HepG2 (cell line): ENCODE measurements around the gene RAI14. TPM values are rescaled to one million over a fixed set of nuclear protein-coding genes. Genes with fewer than 3 reads are reported as not detected.

ENCODE experiments used
- EP300 ChIP-seq, 3 experiments: sonication (generic) in 1 of 3; formaldehyde crosslinking in 1 of 3; IDR thresholded peaks; 2 replicates each; pipeline versions ENCODE4 v1.5.1 to v1.6.1; 2011 to 2020; ENCODE audit warnings: low read depth in 2 of 3, low read length in 2 of 3, borderline replicate concordance in 1 of 3, improper control_type of control experiment in 1 of 3, mild to moderate bottlenecking in 1 of 3, missing genetic modification reagents in 1 of 3, moderate library complexity in 1 of 3
- FOXA3 ChIP-seq: IDR thresholded peaks from 2 replicates; pipeline ENCODE4 v1.6.1; 2016; ENCODE audit warnings: missing genetic modification reagents, missing compliant biosample characterization
- IKZF1 ChIP-seq: fragments of 450-650 bp; IDR thresholded peaks from 2 replicates; pipeline ENCODE4 v1.7.1; 2016
- KAT2B ChIP-seq: fragments of 150-350 bp; IDR thresholded peaks from 2 replicates; pipeline ENCODE4 v1.6.1; 2014; ENCODE audit warnings: low read depth, low read length, borderline replicate concordance
- MEIS2 ChIP-seq: sonication (generic); formaldehyde crosslinking; IDR thresholded peaks from 2 replicates; pipeline ENCODE4 v1.9.0; 2021; ENCODE audit warnings: mild to moderate bottlenecking, missing genetic modification reagents
- RAD21 ChIP-seq: fragments of 450-650 bp; formaldehyde crosslinking; IDR thresholded peaks from 2 replicates; pipeline ENCODE4 v1.5.0; 2020; ENCODE audit warnings: mild to moderate bottlenecking
- REPIN1 ChIP-seq: sonication (generic); formaldehyde crosslinking; IDR thresholded peaks from 2 replicates; pipeline ENCODE4 v1.8.0; 2022; ENCODE audit warnings: missing genetic modification reagents, low read depth, mild to moderate bottlenecking, borderline replicate concordance
- RFXANK ChIP-seq: IDR thresholded peaks from 2 replicates; pipeline ENCODE4 v1.6.1; 2016
- SAFB2 ChIP-seq: sonication (generic); formaldehyde crosslinking; IDR thresholded peaks from 2 replicates; pipeline ENCODE4 v1.5.1; 2020; ENCODE audit warnings: missing genetic modification reagents, low read depth, mild to moderate bottlenecking, borderline replicate concordance
- SALL2 ChIP-seq: sonication (generic); formaldehyde crosslinking; IDR thresholded peaks from 2 replicates; pipeline ENCODE4 v1.8.1; 2023; ENCODE audit warnings: mild to moderate bottlenecking, missing genetic modification reagents, inconsistent platforms
- SMC3 ChIP-seq: IDR thresholded peaks from 2 replicates; pipeline ENCODE4 v1.6.1; 2011; ENCODE audit warnings: low read length, improper control_type of control experiment
- SP1 ChIP-seq, 2 experiments: fragments of 450-650 bp in 1 of 2; sonication (generic) in 1 of 2; formaldehyde crosslinking in 1 of 2; IDR thresholded peaks; 2 replicates each; pipeline versions ENCODE4 v1.4.0 to v1.6.1; 2016 to 2020; ENCODE audit warnings: missing genetic modification reagents in 1 of 2
- TEAD2 ChIP-seq: sonication (generic); formaldehyde crosslinking; IDR thresholded peaks from 2 replicates; pipeline ENCODE4 v1.9.0; 2021; ENCODE audit warnings: missing genetic modification reagents
- TFDP1 ChIP-seq: IDR thresholded peaks from 2 replicates; pipeline ENCODE4 v1.6.1; 2016; ENCODE audit warnings: missing compliant biosample characterization, missing genetic modification reagents, borderline replicate concordance
- ZBTB3 ChIP-seq: sonication (generic); formaldehyde crosslinking; IDR thresholded peaks from 2 replicates; pipeline ENCODE4 v1.4.0; 2020; ENCODE audit warnings: low read depth, mild to moderate bottlenecking, moderate library complexity, missing genetic modification reagents, borderline replicate concordance
- ZMAT3 ChIP-seq: sonication (generic); formaldehyde crosslinking; conservative IDR thresholded peaks from 2 replicates; pipeline ENCODE4 v1.7.0; 2021; ENCODE audit warnings: missing genetic modification reagents
- ZNF260 ChIP-seq: sonication (generic); formaldehyde crosslinking; IDR thresholded peaks from 2 replicates; pipeline ENCODE4 v1.4.0; 2020; ENCODE audit warnings: missing genetic modification reagents, low read depth, mild to moderate bottlenecking, borderline replicate concordance
- ZNF276 ChIP-seq: sonication (generic); formaldehyde crosslinking; IDR thresholded peaks from 2 replicates; pipeline ENCODE4 v1.4.0; 2020; ENCODE audit warnings: mild to moderate bottlenecking, low read depth, missing genetic modification reagents
- ZNF501 ChIP-seq: sonication (generic); formaldehyde crosslinking; IDR thresholded peaks from 2 replicates; pipeline ENCODE4 v1.5.1; 2020; ENCODE audit warnings: mild to moderate bottlenecking, moderate library complexity, missing genetic modification reagents
- ZNF761 ChIP-seq: sonication (generic); formaldehyde crosslinking; conservative IDR thresholded peaks from 2 replicates; pipeline ENCODE4 v1.4.0; 2020; ENCODE audit warnings: mild to moderate bottlenecking, missing genetic modification reagents
- ZNF883 ChIP-seq: sonication (generic); formaldehyde crosslinking; IDR thresholded peaks from 2 replicates; pipeline ENCODE4 v1.5.1; 2020; ENCODE audit warnings: mild to moderate bottlenecking, missing genetic modification reagents; ENCODE audit errors: not compliant biosample characterization
- polyA plus RNA-seq, 8 experiments: library from polyadenylated mRNA; depleted of rRNA in 3 of 8; stranded (reverse) in 7 of 8; unstranded in 1 of 8; fragments of >200 nt; fragmentation: Illumina TruSeq in 4 of 8; extraction: Trizol in 4 of 8; gene quantifications; 2 replicates each; pipeline versions ENCODE4 v1.2.1 to v1.2.3, GENCODE V29; 2011 to 2016; ENCODE audit warnings: low read depth in 4 of 8, missing spikeins in 1 of 8, mixed read lengths in 1 of 8; ENCODE audit not compliant: insufficient read depth in 1 of 8
- total RNA-seq, 5 experiments: library from RNA; depleted of rRNA; stranded (reverse); fragments of >200 nt; fragmentation: Illumina TruSeq; extraction: Trizol; gene quantifications; 2 replicates each; pipeline ENCODE4 v1.2.3, GENCODE V29; 2016; ENCODE audit warnings: low read depth in 1 of 5
- TF ChIP-seq, protein P1 (sequence below): sonication (generic); formaldehyde crosslinking; IDR thresholded peaks from 2 replicates; pipeline ENCODE4 v1.8.0; 2022; ENCODE audit warnings: missing genetic modification reagents, mild to moderate bottlenecking, inconsistent platforms, borderline replicate concordance
- TF ChIP-seq, protein P2 (sequence below): IDR thresholded peaks from 2 replicates; pipeline ENCODE4 v1.6.1; 2016; ENCODE audit warnings: low read depth

The RAI14 gene
- total and polyA plus RNA-seq, 2 of the 13 experiments (the other 11 are each of a cell fraction or from before 2014, with no cell fraction given): 12.6 to 18.2 TPM

- peak; percentile 60 for TF ChIP-seq FOXA3 (CRISPR knock-in tag)
- TF ChIP-seq ZNF883: peak; percentile 92
- peak; percentile 87 for TF ChIP-seq SALL2 (CRISPR knock-in tag)
- TF ChIP-seq ZBTB3 (CRISPR knock-in tag): 0 out of 2 replicates have a peak, but pooled peaks have one; percentile 68
- TF ChIP-seq MEIS2 (CRISPR knock-in tag): peak; percentile 67; the same call in 1 of the 2 replicates
- peak; percentile 76; the same call in 1 of the 2 replicates for TF ChIP-seq ZMAT3 (CRISPR knock-in tag)
- peak; percentile 93 for TF ChIP-seq ZNF501 (CRISPR knock-in tag)
- TF ChIP-seq, protein P1, sequence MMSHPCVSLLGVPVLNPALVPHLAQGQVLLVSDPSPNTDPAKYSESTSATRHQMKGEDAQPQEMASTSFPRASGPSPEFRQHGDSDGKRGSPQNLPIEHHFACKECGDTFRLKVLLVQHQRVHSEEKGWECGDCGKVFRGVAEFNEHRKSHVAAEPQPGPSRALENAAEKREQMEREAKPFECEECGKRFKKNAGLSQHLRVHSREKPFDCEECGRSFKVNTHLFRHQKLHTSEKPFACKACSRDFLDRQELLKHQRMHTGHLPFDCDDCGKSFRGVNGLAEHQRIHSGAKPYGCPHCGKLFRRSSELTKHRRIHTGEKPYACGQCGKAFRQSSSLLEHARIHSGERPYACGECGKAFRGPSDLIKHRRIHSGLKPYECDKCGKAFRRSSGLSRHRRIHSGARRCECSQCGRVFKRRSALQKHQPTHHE: peak; percentile 90; the same call in 1 of the 2 replicates
- no peak for TF ChIP-seq SP1 (IDR thresholded peaks at IDR 0.05)
- TF ChIP-seq SP1 (CRISPR knock-in tag; IDR thresholded peaks at IDR 0.05): peak; percentile 81
- no peak for TF ChIP-seq SMC3
- TF ChIP-seq RAD21 (CRISPR knock-in tag): peak; percentile 66; the same call in 1 of the 2 replicates
- TF ChIP-seq ZNF276: peak; percentile 67; the same call in 1 of the 2 replicates
- no peak for TF ChIP-seq KAT2B
- TF ChIP-seq EP300 (IDR thresholded peaks at IDR 0.05; ENCODE audit: low read depth in 2 of 2, low read length in 2 of 2): peak; percentile 42 to 48; a peak in 3 of 4 replicates
- TF ChIP-seq EP300 (CRISPR knock-in tag; IDR thresholded peaks at IDR 0.05; ENCODE audit: borderline replicate concordance): no peak
- TF ChIP-seq SAFB2 (CRISPR knock-in tag): peak; percentile 81; the same call in 1 of the 2 replicates
- TF ChIP-seq TFDP1 (CRISPR knock-in tag): peak; percentile 95
- TF ChIP-seq RFXANK (CRISPR knock-in tag): no peak; the same call in 1 of the 2 replicates
- TF ChIP-seq, protein P2, sequence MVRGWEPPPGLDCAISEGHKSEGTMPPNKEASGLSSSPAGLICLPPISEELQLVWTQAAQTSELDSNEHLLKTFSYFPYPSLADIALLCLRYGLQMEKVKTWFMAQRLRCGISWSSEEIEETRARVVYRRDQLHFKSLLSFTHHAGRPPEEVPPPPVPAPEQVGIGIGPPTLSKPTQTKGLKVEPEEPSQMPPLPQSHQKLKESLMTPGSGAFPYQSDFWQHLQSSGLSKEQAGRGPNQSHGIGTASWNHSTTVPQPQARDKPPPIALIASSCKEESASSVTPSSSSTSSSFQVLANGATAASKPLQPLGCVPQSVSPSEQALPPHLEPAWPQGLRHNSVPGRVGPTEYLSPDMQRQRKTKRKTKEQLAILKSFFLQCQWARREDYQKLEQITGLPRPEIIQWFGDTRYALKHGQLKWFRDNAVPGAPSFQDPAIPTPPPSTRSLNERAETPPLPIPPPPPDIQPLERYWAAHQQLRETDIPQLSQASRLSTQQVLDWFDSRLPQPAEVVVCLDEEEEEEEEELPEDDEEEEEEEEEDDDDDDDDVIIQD (CRISPR knock-in tag): peak; percentile 55; the same call in 1 of the 2 replicates
- peak; percentile 95 for TF ChIP-seq REPIN1 (CRISPR knock-in tag)
- no peak for TF ChIP-seq ZNF260 (CRISPR knock-in tag)
- TF ChIP-seq ZNF761 (CRISPR knock-in tag): peak; percentile 88; the same call in 1 of the 2 replicates
- no peak for TF ChIP-seq IKZF1
- TF ChIP-seq TEAD2 (CRISPR knock-in tag): no peak
Measured at GRCh38 chr5:34838785-34839714, 182.9 kb downstream of the RAI14 start, which contains the start of gene TTC23L (continued).
